ENCODE data around the gene CD79A. TPM values are rescaled to one million over a fixed set of nuclear protein-coding genes. Genes with fewer than 3 reads are reported as not detected.

The CD79A gene
- total RNA-seq, 1 donor from 2014 or later: 0.36 TPM

DNA sequence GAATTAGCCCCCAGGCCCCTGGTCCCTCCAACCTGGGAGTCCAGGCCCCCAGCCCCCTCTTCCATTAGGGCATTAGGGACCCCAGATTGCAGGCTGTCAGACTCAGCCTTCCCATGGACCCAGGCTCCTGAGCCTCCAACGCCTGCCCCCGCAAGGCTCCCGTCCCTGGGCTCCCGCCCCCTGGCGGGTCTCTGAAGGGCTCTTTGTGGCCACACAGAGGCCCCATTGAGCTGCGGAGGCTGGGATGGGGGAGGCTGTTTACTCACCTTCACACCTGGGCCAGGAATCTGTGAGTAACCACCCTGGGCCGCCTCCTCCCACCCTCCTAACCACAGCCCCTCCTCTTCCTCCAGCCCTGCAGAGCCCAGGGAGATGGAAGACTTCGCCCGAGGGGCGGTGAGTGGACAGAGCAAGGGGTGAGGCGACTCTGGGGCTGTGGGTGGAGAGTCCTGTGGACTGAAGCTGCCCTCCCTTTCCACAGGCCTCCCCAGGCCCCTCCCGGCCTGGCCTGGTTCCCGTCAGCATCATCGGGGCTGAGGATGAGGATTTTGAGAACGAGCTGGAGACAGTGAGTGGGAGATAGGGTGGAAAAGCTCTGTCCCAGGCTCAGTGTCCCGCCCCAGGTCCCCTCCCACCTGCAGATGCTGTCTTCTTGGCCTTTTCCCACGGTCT lies 10.8 kb downstream of the CD79A start:
- peaks cover 6% of the 10 kb centered on the region for H3K27me3 Mint-ChIP-seq
- no peaks in the 10 kb centered on the region for H3K9me3 Mint-ChIP-seq (ENCODE audit: low read depth)
- H3K36me3 Mint-ChIP-seq (ENCODE audit: insufficient read depth): peaks cover 3% of the 10 kb centered on the region
- peak overlapping the region; percentile 91 for H3K27ac Mint-ChIP-seq
- peak overlapping the region; percentile 69 for H3K4me3 Mint-ChIP-seq (ENCODE audit: low read depth)
- TF ChIP-seq, protein P1, sequence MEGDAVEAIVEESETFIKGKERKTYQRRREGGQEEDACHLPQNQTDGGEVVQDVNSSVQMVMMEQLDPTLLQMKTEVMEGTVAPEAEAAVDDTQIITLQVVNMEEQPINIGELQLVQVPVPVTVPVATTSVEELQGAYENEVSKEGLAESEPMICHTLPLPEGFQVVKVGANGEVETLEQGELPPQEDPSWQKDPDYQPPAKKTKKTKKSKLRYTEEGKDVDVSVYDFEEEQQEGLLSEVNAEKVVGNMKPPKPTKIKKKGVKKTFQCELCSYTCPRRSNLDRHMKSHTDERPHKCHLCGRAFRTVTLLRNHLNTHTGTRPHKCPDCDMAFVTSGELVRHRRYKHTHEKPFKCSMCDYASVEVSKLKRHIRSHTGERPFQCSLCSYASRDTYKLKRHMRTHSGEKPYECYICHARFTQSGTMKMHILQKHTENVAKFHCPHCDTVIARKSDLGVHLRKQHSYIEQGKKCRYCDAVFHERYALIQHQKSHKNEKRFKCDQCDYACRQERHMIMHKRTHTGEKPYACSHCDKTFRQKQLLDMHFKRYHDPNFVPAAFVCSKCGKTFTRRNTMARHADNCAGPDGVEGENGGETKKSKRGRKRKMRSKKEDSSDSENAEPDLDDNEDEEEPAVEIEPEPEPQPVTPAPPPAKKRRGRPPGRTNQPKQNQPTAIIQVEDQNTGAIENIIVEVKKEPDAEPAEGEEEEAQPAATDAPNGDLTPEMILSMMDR (IDR thresholded peaks at IDR 0.05; ENCODE audit: unreplicated experiment): peak; percentile 57
- H3K4me1 Mint-ChIP-seq (ENCODE audit: low read depth): peaks cover 27% of the 10 kb centered on the region
- peak; percentile 78 for DNase-seq (ENCODE audit: low spot score, unreplicated experiment)

DNA sequence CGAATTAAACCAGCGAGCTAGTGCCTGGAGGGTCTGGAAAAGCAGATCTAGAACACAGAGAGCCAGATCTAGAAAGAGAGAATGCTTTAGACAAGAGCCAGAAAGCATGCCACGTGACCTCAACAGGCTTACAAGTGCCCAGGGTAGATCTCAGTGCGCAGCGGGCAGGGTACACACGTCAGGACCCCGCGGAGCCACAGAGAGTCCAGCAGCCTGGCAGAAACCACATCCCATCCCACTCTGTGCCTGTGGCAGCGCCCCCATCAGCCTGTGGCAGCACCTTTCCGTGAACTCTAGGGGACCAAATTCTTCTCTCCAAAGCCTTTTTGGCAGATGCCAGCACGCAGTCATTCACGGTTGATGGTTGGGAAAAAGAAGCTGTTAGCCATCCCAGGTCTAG lies 11.8 kb downstream of the CD79A start:
- TF ChIP-seq, protein P1 (IDR thresholded peaks at IDR 0.05; ENCODE audit: unreplicated experiment): no peak
- Mint-ChIP-seq H3K4me1 (ENCODE audit: low read depth) (peaks cover 27% of the 10 kb centered on the region), H3K9me3 (ENCODE audit: low read depth) (no peaks in the 10 kb centered on the region), H3K27me3 (peaks cover under 1% of the 10 kb centered on the region), H3K27ac (no peak overlapping the region), H3K36me3 (ENCODE audit: insufficient read depth) (peaks cover 5% of the 10 kb centered on the region), H3K4me3 (ENCODE audit: low read depth) (no peak overlapping the region)
- DNase-seq (ENCODE audit: low spot score, unreplicated experiment): no peak

DNA sequence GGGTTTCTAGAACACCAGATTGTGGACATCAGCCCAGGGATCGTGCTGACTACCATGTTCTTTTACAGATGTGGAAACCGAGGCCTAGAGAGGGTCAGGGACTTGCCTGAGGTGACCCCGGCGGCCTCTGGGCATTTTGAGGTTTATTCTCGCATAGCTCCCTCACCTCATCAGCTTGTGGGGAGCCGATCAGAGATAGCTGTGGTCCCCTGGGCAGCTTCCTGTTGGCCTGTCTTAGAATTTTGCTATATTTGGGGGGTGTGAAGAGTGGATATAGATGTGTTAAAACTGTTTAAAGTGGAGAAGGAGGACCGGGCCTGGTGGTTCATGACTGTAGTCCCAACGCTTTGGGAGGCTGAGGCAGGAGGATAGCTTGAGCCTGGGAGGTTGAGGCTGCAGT lies 12.8 kb downstream of the CD79A start:
- TF ChIP-seq, protein P1 (IDR thresholded peaks at IDR 0.05; ENCODE audit: unreplicated experiment): no peak
- Mint-ChIP-seq H3K9me3 (ENCODE audit: low read depth) (no peaks in the 10 kb centered on the region), H3K27ac (no peak overlapping the region), H3K4me1 (ENCODE audit: low read depth) (peaks cover 24% of the 10 kb centered on the region), H3K4me3 (ENCODE audit: low read depth) (no peak overlapping the region), H3K36me3 (ENCODE audit: insufficient read depth) (peaks cover 5% of the 10 kb centered on the region), H3K27me3 (no peaks in the 10 kb centered on the region)
- DNase-seq (ENCODE audit: low spot score, unreplicated experiment): no peak

DNA sequence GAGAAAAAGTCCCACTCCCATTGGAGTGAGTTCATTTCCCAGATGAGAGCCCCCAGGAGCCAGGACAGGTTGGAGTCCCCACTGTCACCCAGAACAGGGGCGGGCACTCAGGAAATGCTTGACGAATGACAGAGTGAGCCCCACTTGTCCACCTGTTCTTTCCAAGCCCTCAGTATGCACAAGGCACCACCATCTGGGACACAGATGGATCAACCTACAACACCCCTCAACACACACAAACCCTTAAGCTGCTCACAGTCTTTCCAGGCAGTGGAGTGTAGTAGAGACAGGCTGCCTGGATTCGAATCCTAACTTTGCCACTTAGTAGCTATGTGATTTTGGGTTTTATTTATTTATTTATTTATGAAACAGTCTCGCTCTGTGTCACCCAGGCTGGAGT lies 13.9 kb downstream of the CD79A start:
- Mint-ChIP-seq H3K9me3 (ENCODE audit: low read depth) (no peaks in the 10 kb centered on the region), H3K4me1 (ENCODE audit: low read depth) (peaks cover 27% of the 10 kb centered on the region), H3K4me3 (ENCODE audit: low read depth) (no peak overlapping the region), H3K27ac (no peak overlapping the region), H3K36me3 (ENCODE audit: insufficient read depth) (peaks cover 11% of the 10 kb centered on the region), H3K27me3 (no peaks in the 10 kb centered on the region)
- DNase-seq (ENCODE audit: low spot score, unreplicated experiment): no peak
- TF ChIP-seq, protein P1 (IDR thresholded peaks at IDR 0.05; ENCODE audit: unreplicated experiment): no peak

DNA sequence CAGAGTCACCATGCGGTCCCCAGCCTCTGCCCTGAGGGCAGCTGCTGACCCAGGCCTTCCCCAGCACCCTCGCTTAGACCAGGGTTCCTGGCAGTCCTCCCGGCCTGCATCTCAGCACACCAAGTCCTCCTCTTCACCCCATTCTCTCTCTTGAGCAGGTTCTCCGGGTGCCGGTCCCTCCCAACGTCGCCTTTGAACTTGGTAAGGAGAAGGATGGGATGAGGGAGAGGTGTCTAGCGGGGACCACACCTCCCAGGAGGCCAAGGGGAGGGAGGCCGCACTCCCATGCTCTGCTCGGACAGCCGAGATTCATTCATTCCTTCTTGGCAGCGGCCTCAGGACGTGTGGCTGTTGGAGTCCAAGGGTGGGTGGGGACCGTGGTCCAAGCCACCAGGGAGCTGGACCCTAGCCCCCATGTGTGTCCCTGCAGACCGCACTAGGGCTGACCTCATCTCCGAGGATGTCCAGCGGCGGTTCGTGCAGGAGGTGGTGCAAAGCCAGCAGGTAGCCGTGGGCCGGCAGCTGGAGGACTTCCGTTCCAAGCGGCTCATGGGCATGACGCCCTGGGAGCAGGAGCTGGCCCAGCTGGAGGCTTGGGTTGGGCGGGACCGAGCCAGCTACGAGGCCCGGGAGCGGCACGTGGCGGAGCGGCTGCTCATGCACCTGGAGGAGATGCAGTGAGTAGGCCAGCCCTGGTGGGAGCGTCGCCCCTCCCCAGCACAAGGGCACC lies 15.3 kb downstream of the CD79A start:
- no peak overlapping the region for H3K4me3 Mint-ChIP-seq (ENCODE audit: low read depth)
- H3K4me1 Mint-ChIP-seq (ENCODE audit: low read depth): peaks cover 14% of the 10 kb centered on the region
- DNase-seq (ENCODE audit: low spot score, unreplicated experiment): no peak
- H3K9me3 Mint-ChIP-seq (ENCODE audit: low read depth): no peaks in the 10 kb centered on the region
- H3K27ac Mint-ChIP-seq: no peak overlapping the region
- no peaks in the 10 kb centered on the region for H3K27me3 Mint-ChIP-seq
- peaks cover 12% of the 10 kb centered on the region for H3K36me3 Mint-ChIP-seq (ENCODE audit: insufficient read depth)
- TF ChIP-seq, protein P1 (IDR thresholded peaks at IDR 0.05; ENCODE audit: unreplicated experiment): no peak

All from progenitor cell of endocrine pancreas (in vitro differentiated cells).